Adrenal gland (tissue), 12 donors: Measurements from ENCODE around the gene DIO3. TPM values are rescaled to one million over a fixed set of nuclear protein-coding genes. Genes with fewer than 3 reads are reported as not detected.

Experiments used
- DNase-seq, 7 donors: peaks; one replicate each; pipeline ENCODE4 v3.0.0-alpha.2; 2019 to 2020
- H3K27ac ChIP-seq, 5 donors: fragments of 200-600 bp; sonication (generic) in 4 of 5; 1 replicate in 3 of 5; 2 replicates in 2 of 5; pipeline versions ENCODE4 v1.5.1 to v1.8.0; 2016 to 2020; ENCODE audit warnings: mild to moderate bottlenecking in 1 of 5
- H3K27me3 ChIP-seq: fragments of 200-600 bp; 2 replicates; pipeline ENCODE4 v1.8.0; 2021
- H3K36me3 ChIP-seq, 2 donors: fragments of 200-600 bp; replicated peaks in 1 of 2; 1 replicate in 1 of 2; 2 replicates in 1 of 2; pipeline versions ENCODE4 v1.5.1 to v1.8.0; 2018 to 2022
- H3K4me1 ChIP-seq, 2 donors: fragments of 200-600 bp; replicated peaks in 1 of 2; 1 replicate in 1 of 2; 2 replicates in 1 of 2; pipeline versions ENCODE4 v1.5.1 to v1.8.0; 2018 to 2021
- H3K4me3 ChIP-seq, 4 donors: fragments of 200-600 bp; sonication (generic) in 3 of 4; one replicate each; pipeline ENCODE4 v1.5.1; 2016 to 2018
- H3K9me3 ChIP-seq, 3 donors: fragments of 200-600 bp; sonication (generic) in 1 of 3; replicated peaks in 1 of 3; 1 replicate in 2 of 3; 2 replicates in 1 of 3; pipeline versions ENCODE4 v1.5.1 to v1.8.0; 2016 to 2021
- CTCF ChIP-seq, 6 experiments: fragments of 450-650 bp in 4 of 6; fragments of 200-600 bp in 2 of 6; sonication (generic) in 1 of 6; IDR thresholded peaks; 1 replicate in 5 of 6; 2 replicates in 1 of 6; pipeline versions ENCODE4 v1.5.1 to v1.8.0; 2016 to 2021; ENCODE audit warnings: antibody characterized with exemption in 6 of 6, mild to moderate bottlenecking in 2 of 6, moderate library complexity in 1 of 6
- POLR2A ChIP-seq, 2 donors: fragments of 450-650 bp; IDR thresholded peaks; one replicate each; pipeline ENCODE4 v1.6.1; 2017; ENCODE audit warnings: antibody characterized with exemption in 2 of 2, mild to moderate bottlenecking in 2 of 2, moderate library complexity in 1 of 2
- WGBS, 4 donors: extraction: QIAGEN DNeasy Blood & Tissue Kit in 2 of 4; methylation state at CpG; one replicate each; pipeline versions ENCODE4 v1.1.5 to v1.1.7; 2013 to 2017; 5-methylcytosine and 5-hydroxymethylcytosine counted together
- intact Hi-C, 2 donors: fragments of 100-400 bp; cut with DNase I; formaldehyde crosslinking; loops; one replicate each; pipeline versions ENCODE4 v1.14.1 to v1.15.0; 2022 to 2023
- polyA plus RNA-seq, 3 donors: library from polyadenylated mRNA; stranded (reverse); fragments of 200-250 nt in 2 of 3; fragments of 350-450 nt in 1 of 3; fragmentation: Illumina TruSeq in 1 of 3; extraction: RNeasy Lipid Tissue Mini Kit (QIAGEN cat#74804) in 1 of 3; gene quantifications; one replicate each; pipeline ENCODE4 v1.2.3, GENCODE V29; 2013 to 2014
- total RNA-seq, 9 donors: library from RNA; depleted of rRNA in 4 of 9; stranded (reverse); fragments of >200 nt in 4 of 9; fragments of 120-200 nt in 1 of 9; fragmentation: NEBNext Ultra II Directional in 1 of 9; extraction: Animal tissue kit (Norgen Biotek cat#: 25700) in 1 of 9; gene quantifications; one replicate each; pipeline versions ENCODE4 v1.1.0 to v1.2.4, GENCODE V29; 2013 to 2023
- donor health status: healthy with polysubstance abuse.
- donor health status: Bipolar disorder and iron deficiency.
- donor health status: DM: yes; HTN: yes; CAD: no.
- donor health status: DM: no; HTN: no; CAD: no.
- donor health status: DM: no; HTN: no; CAD: no.
- donor health status: DM: yes; HTN: yes; CAD: no.

Gene DIO3
- total and polyA plus RNA-seq, 12 donors = 0.16 to 1.8 (median 0.27) TPM; not detected in 3

GRCh38 chr14:101540481-101541462 is 20.5 kb upstream of the DIO3 start:
- TF ChIP-seq POLR2A (IDR thresholded peaks at IDR 0.05) (no peak), CTCF (IDR thresholded peaks at IDR 0.05) (no peak)

GRCh38 chr14:101542391-101542790 is 18.9 kb upstream of the DIO3 start:
- Histone ChIP-seq H3K9me3 (no peaks in the 10 kb centered on the region), H3K36me3 (no peaks in the 10 kb centered on the region), H3K4me1 (no peaks in the 10 kb centered on the region), H3K27ac (no peak overlapping the region), H3K27me3 (no peaks in the 10 kb centered on the region), H3K4me3 (no peak overlapping the region)
- DNase-seq = no peak
- intact Hi-C loops = no loop called here
- WGBS, 4 donors = 79 to 85% (median 81%) methylated on average over 9 of the region's 9 CpGs
- TF ChIP-seq CTCF (IDR thresholded peaks at IDR 0.05) (no peak), POLR2A (IDR thresholded peaks at IDR 0.05) (no peak)

More at GRCh38 chr14:101540481-101541462, 20.5 kb upstream of the DIO3 start:
- no peaks in the 10 kb centered on the region for H3K27me3 ChIP-seq
- WGBS, 4 donors = 86 to 95% (median 91%) methylated on average over 11 to 22 of the region's 22 CpGs
- H3K27ac ChIP-seq = no peak overlapping the region
- no peaks in the 10 kb centered on the region for H3K9me3 ChIP-seq
- no peaks in the 10 kb centered on the region for H3K4me1 ChIP-seq
- H3K4me3 ChIP-seq = no peak overlapping the region
- no peaks in the 10 kb centered on the region for H3K36me3 ChIP-seq
- intact Hi-C loops = no loop called here
- no peak for DNase-seq

- no peak for DNase-seq
- WGBS, 4 donors = 92 to 96% (median 94%) methylated on average over 16 of the region's 16 CpGs
- TF ChIP-seq POLR2A (IDR thresholded peaks at IDR 0.05) = no peak
- TF ChIP-seq CTCF (IDR thresholded peaks at IDR 0.05) = no peak
- Histone ChIP-seq H3K9me3 (no peaks in the 10 kb centered on the region), H3K27me3 (no peaks in the 10 kb centered on the region), H3K27ac (no peak overlapping the region), H3K36me3 (no peaks in the 10 kb centered on the region), H3K4me3 (no peak overlapping the region), H3K4me1 (no peaks in the 10 kb centered on the region)
- intact Hi-C loops = no loop called here
Measured at GRCh38 chr14:101543814-101544213, 17.5 kb upstream of the DIO3 start.

GRCh38 chr14:101544550-101544949 is 16.7 kb upstream of the DIO3 start:
- H3K4me1 ChIP-seq = no peaks in the 10 kb centered on the region
- H3K9me3 ChIP-seq = no peaks in the 10 kb centered on the region
- H3K27me3 ChIP-seq = no peaks in the 10 kb centered on the region
- H3K4me3 ChIP-seq = no peak overlapping the region
- DNase-seq = no peak
- TF ChIP-seq POLR2A (IDR thresholded peaks at IDR 0.05) = no peak
- TF ChIP-seq CTCF (IDR thresholded peaks at IDR 0.05) = no peak
- intact Hi-C loops = no loop called here
- 81 to 87% (median 84%) methylated on average over 9 of the region's 9 CpGs for WGBS, 4 donors
- H3K36me3 ChIP-seq = no peaks in the 10 kb centered on the region
- H3K27ac ChIP-seq = no peak overlapping the region
